ENCODE results near the gene TRAF2. TPM values are rescaled to one million over a fixed set of nuclear protein-coding genes. Genes with fewer than 3 reads are reported as not detected.

Gene TRAF2
- total RNA-seq, 2 donors from 2014 or later, result 5.2 to 30.7 TPM

DNA sequence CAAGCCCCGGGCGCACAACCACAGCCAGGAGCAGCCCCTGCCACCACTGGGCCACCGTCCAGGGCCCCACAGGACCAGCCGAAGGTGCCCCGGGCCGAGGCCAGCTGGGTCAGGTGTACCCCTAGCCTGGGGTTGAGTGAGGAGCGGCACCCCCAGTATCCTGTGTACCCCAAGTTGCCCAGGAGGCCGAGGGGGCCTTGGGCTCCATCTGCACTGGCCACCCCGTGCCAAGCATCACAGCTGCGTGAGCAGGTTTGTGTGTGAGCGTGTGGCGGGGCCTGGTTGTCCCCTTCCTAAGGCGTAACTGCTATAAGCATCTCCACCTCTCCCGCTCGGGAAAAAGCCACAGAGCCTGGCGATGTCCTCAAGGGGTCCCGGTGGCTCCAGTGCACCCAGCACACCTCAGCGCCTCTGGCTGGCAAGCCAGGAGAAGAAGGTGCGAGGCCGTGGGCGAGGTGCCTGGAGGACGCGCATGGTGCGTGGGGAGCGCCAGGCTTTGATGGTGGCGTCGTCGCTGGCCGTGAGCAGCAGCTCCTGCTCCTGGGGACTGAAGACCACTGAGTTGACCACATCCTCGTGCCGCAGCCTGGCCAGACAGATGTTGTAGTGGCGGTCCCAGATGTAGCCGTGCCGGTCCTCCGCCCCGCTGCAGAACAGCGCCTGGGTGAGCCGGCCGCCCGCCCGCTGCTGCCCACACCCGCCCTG lies 54.4 kb downstream of the TRAF2 start:
- intact Hi-C loops (cut with DNase I), result loop anchor here (10.0 kb wide), 1 partner anchor 86 kb away; the partner anchor contains the start of gene MAMDC4
- no peak overlapping the region for H3K4me3 ChIP-seq
- 92 to 98% methylated on average over 21 to 42 of the region's 42 CpGs for WGBS, 2 donors
- no peak for ATAC-seq
- TF ChIP-seq POLR2A (IDR thresholded peaks at IDR 0.05), result no peak
- TF ChIP-seq, protein P1, sequence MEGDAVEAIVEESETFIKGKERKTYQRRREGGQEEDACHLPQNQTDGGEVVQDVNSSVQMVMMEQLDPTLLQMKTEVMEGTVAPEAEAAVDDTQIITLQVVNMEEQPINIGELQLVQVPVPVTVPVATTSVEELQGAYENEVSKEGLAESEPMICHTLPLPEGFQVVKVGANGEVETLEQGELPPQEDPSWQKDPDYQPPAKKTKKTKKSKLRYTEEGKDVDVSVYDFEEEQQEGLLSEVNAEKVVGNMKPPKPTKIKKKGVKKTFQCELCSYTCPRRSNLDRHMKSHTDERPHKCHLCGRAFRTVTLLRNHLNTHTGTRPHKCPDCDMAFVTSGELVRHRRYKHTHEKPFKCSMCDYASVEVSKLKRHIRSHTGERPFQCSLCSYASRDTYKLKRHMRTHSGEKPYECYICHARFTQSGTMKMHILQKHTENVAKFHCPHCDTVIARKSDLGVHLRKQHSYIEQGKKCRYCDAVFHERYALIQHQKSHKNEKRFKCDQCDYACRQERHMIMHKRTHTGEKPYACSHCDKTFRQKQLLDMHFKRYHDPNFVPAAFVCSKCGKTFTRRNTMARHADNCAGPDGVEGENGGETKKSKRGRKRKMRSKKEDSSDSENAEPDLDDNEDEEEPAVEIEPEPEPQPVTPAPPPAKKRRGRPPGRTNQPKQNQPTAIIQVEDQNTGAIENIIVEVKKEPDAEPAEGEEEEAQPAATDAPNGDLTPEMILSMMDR (IDR thresholded peaks at IDR 0.05), result no peak
- no peaks in the 10 kb centered on the region for H3K9me3 ChIP-seq
- H3K27ac ChIP-seq, result no peak overlapping the region
- peaks cover 22% of the 10 kb centered on the region for H3K4me1 ChIP-seq
- peaks cover 20 to 26% of the 10 kb centered on the region in 2 donors for H3K36me3 ChIP-seq (replicated peaks in 1 of 2; ENCODE audit: insufficient read depth in 1 of 2, low read depth in 2 of 2)
- no peak for DNase-seq
- no peaks in the 10 kb centered on the region for H3K27me3 ChIP-seq

DNA sequence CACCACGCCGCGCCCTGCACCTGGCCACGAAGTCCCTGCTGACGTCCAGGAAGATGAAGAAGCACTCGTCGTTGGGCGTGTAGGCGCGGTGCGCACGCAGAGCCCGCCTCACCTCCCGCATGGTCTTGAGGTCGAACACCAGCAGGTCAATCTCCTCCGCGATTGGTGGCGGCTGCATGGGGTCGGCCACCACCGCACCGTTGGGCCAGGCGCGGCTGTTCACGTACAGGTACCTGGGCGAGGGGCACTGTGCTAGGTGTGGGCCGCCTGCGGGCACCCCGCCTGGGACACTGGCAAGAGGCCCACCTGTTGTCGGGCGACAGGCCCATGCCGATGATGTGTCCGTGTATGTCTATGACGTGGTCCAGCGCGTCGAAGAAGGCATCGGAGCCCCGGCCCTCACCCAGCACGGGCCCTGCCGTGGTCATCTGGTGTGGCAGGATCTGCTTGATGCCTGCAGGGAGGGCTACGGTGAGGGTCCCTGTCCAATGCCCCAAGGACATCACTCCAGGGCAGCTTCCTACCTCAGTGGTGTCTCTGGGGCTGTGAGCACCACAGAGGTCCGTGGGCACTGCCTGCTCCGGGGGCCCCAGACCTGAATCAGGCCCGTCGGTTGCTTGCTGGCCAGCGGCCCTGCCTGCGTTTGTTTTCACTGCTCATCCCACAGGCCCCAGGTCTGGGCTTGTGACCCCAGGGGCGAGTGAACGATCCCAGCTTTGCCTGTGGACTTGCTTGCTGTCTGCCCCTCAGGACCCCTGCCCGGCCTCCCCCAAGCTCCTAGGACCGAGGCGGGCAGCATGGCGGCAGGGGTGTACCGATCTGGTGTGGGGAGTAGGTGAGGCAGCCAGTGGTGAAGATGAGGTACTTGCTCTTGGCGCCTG lies 55.2 kb downstream of the TRAF2 start:
- ATAC-seq, result no peak
- TF ChIP-seq, protein P1 (IDR thresholded peaks at IDR 0.05), result no peak
- TF ChIP-seq POLR2A (IDR thresholded peaks at IDR 0.05), result no peak
- Histone ChIP-seq H3K4me3 (no peak overlapping the region), H3K36me3 (replicated peaks in 1 of 2; ENCODE audit: insufficient read depth in 1 of 2, low read depth in 2 of 2) (peaks cover 20 to 26% of the 10 kb centered on the region in 2 donors), H3K27me3 (no peaks in the 10 kb centered on the region), H3K27ac (no peak overlapping the region), H3K4me1 (peaks cover 22% of the 10 kb centered on the region), H3K9me3 (no peaks in the 10 kb centered on the region)
- DNase-seq, result no peak
- WGBS, 2 donors, result 91 to 92% methylated on average over 23 to 51 of the region's 55 CpGs
- intact Hi-C loops (cut with DNase I), result loop anchor here (10.0 kb wide), 1 partner anchor 87 kb away; the partner anchor contains the start of gene MAMDC4

DNA sequence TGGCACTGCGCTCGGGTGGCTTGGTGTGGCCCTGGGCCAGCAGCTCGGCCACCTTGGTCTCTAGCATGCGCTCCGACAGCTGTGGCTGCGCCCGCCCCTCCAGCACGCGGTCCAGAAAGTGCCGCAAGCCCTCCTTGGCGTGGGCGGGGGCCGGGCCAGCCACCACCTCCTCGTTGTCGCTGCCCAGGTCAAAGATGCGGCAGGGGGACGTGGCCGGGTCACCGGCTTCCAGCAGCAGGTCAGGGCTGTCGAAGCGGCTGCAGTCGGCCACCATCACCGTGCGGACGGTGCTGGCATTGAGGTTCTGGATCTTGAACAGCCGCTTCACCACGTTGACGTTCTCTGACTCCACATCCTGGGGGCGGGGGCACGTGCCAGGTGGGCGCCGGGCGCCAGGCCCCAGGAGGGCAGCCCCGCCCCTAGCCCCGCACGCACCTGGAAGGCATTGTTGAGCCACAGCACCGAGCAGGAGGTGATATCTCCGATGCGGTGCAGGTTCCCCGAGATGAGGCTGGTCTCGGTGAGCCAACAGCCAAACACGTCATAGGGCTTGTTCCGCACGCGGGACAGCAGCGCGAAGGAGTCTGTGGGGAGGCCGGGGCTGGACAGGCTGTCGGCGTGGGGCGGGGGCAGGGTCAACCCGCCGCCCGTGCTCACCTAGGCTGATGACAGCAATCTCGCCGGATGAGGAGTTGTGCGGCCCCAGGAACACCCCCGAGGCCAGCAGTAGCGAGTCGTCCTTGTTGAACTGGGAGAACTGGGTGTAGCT lies 56.0 kb downstream of the TRAF2 start:
- peaks cover 22% of the 10 kb centered on the region for H3K4me1 ChIP-seq
- H3K27ac ChIP-seq, result no peak overlapping the region
- ATAC-seq, result no peak
- WGBS, 2 donors, result 94% methylated on average over 37 of the region's 60 CpGs; no CpG with 5 or more reads in 1 of the 2 donors
- intact Hi-C loops (cut with DNase I), result loop anchor here (10.0 kb wide), 1 partner anchor 87 kb away; the partner anchor contains the start of gene MAMDC4
- H3K36me3 ChIP-seq (replicated peaks in 1 of 2; ENCODE audit: insufficient read depth in 1 of 2, low read depth in 2 of 2), result peaks cover 20 to 26% of the 10 kb centered on the region in 2 donors
- no peak for TF ChIP-seq POLR2A (IDR thresholded peaks at IDR 0.05)
- TF ChIP-seq, protein P1 (IDR thresholded peaks at IDR 0.05), result no peak
- no peak overlapping the region for H3K4me3 ChIP-seq
- DNase-seq, result peak in 1 of 4 donors; percentile 10
- no peaks in the 10 kb centered on the region for H3K9me3 ChIP-seq
- H3K27me3 ChIP-seq, result no peaks in the 10 kb centered on the region

DNA sequence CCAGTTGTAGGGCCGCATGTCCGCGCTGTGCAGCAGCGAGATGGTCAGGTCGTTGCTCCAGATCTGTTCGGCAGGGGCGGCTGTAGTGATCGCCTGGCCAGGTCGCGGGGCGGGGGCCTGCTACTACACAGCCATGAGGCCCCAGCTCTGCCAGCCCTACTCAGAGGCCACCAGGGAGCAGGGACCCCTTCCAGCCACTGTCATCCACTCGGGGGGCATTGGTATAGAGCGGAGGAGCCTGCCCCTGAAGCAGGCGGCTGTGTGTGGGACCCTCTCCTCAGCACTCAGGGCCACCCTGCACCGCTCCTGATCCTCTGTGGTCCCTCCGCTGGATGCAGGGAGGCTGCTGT lies 56.5 kb downstream of the TRAF2 start:
- H3K27me3 ChIP-seq, result no peaks in the 10 kb centered on the region
- ATAC-seq (no peak), DNase-seq (peak in 2 of 4 donors; percentile 13 to 22)
- WGBS, 2 donors, result 75 to 87% methylated on average over 5 to 7 of the region's 16 CpGs
- no peak overlapping the region for H3K27ac ChIP-seq
- no peak overlapping the region for H3K4me3 ChIP-seq
- H3K36me3 ChIP-seq (replicated peaks in 1 of 2; ENCODE audit: insufficient read depth in 1 of 2, low read depth in 2 of 2), result peaks cover 20 to 26% of the 10 kb centered on the region in 2 donors
- intact Hi-C loops (cut with DNase I), result loop anchor here (10.0 kb wide), 1 partner anchor 88 kb away; the partner anchor contains the start of gene MAMDC4
- H3K4me1 ChIP-seq, result peaks cover 28% of the 10 kb centered on the region
- H3K9me3 ChIP-seq, result no peaks in the 10 kb centered on the region
- no peak for TF ChIP-seq POLR2A (IDR thresholded peaks at IDR 0.05)
- TF ChIP-seq, protein P1 (IDR thresholded peaks at IDR 0.05), result no peak
